Fibroblast of skin of left quadriceps (primary cell): ENCODE data around the gene ARL15.
"Not testable (repeated sequence)": the region's sequence is repeated elsewhere in the genome, so short reads cannot be mapped to it uniquely, and the experiment has no call there.

Experiments used
- DNase-seq, 2 experiments: peaks; one replicate each; pipeline ENCODE4 v3.0.0-alpha.2; 2013; ENCODE audit warnings: low read depth in 2 of 2

The ARL15 gene

GRCh38 chr5:54310433-54311175 is at the start of gene ARL15:
Gene ARL15 (minus strand): TSS chr5:54310573.
- peak; percentile 96 for DNase-seq

- no peak for DNase-seq
These were observed 49.7 kb upstream of the ARL15 start for GRCh38 chr5:54360089-54360488.

DNA sequence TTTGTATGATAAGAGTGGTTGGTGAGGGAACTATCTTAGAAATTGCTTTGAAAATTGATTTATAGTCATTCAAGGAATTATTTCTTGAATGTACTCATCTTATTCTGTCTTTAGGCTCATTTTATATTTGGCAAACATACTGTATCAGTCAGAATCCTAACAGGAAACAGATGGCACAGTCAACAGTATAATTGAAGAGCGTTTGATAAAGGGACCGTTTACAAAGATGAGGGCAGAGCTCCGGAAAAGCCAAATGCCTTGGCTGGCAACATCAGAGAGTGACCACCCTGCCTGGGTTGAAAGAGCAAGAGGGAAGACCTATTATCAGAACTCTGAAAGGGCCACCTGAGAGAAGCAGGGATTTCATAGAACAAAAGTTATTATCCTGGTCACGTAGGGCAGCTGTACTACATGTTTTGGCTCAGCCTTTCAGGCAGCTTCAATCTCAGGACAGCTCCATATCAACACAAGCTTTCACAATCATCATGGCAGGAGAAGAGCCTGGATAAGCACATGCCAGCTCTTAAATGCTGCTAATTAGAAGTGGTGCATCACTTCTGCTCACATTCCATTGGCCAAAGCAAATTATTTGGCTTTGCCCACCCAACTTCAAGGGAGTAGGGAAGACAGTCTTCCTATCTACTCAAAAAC is 47.2 kb upstream of the ARL15 start:
- no peak for DNase-seq

DNA sequence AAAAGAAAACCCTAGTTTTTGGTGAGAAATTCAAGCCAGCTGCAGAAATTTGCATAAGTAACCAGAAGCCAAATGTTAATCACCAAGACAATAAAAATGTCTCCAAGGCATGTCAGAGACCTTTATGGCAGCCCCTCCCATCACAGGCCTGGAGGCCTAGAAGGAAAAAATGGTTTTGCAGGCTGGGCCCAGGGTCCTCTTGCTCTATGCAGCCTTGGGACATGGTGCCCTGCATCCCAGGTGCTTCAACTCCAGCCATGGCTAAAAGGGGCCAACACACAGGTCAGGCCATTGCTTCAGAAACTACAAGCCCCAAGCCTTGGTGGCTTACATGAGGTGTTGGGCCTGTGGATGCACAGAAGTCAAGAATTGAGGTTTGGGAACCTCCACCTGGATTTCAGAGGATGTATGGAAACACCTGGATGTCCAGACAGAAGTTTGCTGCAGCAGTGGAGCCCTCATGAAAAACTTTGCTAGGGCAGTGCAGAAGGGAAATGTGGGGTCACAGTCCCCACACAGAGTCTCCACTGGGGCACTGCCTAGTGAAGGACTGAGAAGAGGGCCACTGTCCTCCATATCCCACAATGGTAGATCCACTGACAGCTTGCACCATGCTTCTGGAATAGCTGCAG is 43.7 kb upstream of the ARL15 start:
- DNase-seq, result not testable (repeated sequence)

GRCh38 chr5:54352580-54352979 is 42.2 kb upstream of the ARL15 start:
- not testable (repeated sequence) for DNase-seq

GRCh38 chr5:54347221-54347865 is 37.0 kb upstream of the ARL15 start:
- no peak for DNase-seq

DNA sequence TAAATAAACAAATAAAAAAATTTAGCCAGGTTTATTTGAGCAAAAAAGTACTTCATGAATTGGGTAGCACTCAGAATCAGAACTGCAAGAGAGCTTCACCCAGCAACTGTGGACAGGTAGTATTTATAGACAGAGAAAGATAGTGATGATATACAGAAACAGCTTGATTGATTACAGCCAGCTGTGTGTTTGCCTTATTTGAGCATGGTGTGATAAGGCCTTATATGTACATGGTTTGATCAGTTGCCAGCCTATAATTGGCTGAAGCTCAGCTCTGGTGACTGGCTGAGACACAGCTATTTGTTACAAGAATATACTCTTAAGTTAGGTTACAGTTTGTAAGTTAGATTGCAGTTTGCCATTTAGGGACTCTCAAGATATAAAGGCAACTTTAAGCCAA is 34.3 kb upstream of the ARL15 start:
- DNase-seq, result no peak

DNA sequence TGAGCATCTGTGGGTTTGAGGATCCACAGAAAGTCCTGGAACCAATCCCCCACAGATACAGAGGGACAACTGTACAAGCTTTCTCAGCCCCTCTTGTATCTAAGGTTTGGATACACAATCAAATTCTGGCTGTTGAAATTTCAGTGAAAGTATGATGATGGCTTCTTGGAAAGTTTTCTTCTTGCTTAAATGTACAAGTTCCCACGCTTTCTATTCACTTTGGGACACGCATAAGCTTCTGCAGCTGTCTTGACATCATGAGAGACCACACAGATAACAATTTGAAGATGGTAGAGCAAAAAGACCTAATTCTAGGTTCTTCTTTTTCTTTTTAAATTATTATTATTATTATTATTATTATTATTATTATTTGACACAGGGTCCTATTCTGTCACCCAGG is 31.6 kb upstream of the ARL15 start:
- DNase-seq, result no peak

GRCh38 chr5:54337523-54337922 is 27.1 kb upstream of the ARL15 start:
- DNase-seq, result no peak

DNA sequence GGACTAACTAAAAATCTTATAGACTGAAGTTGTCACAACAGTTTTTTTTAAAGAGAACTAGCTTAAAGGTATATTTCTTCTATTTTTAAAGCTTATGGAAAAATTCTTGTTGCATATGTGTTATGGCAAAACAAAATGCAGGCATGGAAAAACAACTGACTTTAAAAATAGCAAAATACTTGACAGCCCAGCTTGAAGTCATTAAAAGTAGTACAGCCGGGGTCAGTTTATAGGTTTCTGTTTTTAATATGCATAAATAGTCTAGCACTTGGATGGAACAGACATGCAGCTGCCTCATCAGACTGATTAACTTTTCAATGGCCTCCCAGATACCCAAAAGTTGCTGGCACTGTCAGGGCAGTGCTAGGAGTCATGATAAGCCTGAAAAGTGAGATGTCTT is 22.3 kb upstream of the ARL15 start:
- no peak for DNase-seq

GRCh38 chr5:54329731-54330709 is 19.6 kb upstream of the ARL15 start:
- peak; percentile 95 for DNase-seq

GRCh38 chr5:54326662-54327270 is 16.4 kb upstream of the ARL15 start:
- DNase-seq, result no peak

- DNase-seq, result no peak
These were observed 15.4 kb upstream of the ARL15 start for GRCh38 chr5:54325610-54326311.

DNA sequence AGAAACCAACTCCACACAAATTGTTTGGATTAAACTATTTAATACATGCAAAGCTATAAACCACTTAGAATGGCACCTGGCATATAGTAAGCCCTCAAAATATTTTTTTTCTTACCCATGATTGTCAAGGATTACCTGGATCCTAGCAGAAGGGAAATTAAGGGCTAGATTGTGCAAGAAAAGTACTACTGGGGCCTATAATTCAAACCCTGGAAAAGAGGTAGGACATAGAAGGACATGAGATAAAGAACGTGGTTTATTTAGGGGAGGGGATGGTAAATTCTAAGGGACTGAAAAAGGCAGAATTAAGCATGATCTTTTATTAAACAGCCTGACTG is 14.9 kb upstream of the ARL15 start:
- DNase-seq, result no peak

DNA sequence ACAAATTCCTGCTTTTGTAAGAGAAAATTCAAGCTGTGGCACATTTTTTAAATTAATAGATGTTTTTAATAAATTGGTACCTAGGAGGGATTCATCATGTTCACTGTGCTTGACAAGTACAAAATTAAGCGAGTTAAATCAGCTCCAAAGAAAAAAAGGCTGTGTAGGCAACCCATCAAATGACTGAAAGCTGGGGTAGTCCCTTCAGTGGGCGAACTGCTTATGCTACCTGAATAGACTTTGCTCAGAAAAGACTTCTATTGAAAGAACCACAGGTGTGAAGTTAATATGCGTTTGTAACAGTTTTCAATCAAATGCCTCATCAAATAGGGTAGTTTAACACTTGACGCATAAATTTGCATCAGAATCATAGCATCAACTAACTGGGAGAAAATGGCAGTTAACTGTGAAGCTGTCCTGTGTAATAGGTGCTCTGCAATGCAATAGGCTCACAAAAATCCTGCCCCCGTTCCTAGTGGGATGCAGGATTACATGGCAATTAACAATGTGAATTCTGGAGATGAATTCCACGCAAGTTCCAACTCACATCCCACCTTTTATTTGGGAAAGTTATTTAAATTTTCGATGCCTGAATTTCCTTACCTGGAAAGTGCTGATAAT is 14.4 kb upstream of the ARL15 start:
- no peak for DNase-seq

DNA sequence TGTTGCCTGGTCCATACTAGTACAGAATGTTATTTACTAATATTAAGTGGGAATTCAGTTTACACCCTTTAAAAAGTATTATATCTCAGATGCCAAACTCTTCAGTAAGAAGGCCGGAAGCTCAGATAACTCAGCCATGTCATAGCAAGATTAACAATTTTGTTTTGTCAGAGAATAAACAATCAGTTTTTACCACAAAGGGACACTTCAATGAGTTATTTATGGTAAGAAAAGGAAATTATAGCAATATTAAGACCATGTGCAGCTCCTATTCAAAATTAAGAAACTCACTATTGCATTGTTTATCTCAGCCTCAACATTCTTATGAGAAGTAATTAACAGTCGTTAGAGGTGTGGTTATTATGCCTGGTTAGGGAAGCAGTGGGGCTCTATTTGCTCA is 13.1 kb upstream of the ARL15 start:
- no peak for DNase-seq

DNA sequence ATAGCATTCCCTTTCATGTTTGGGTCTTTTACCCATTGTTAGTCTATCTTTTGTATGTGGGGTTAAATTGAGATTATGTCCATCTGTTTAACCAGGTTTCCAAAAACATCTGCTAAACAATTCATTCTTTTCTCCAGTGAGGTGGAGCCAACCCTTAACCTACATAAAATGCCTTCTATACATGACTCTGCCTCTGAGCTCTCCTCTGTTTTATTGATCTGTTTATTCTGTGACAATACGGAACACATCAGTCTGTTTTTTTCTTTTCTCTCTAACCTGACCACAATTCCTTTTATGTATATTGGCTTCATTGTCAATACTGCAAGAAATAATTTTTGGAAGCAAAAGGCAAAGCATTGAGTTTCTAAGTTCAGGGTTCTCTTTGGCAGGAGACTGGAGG is 9.9 kb upstream of the ARL15 start:
- DNase-seq, result no peak

- peak; percentile 34 for DNase-seq
These were observed 7.3 kb upstream of the ARL15 start for GRCh38 chr5:54317511-54318260.
